NCI-H2081 (cell line): ENCODE measurements around the gene SPRED3.
"Not testable (repeated sequence)": the region's sequence is repeated elsewhere in the genome, so short reads cannot be mapped to it uniquely, and the experiment has no call there.

ENCODE experiments used
- DNase-seq, 2 experiments: peaks; one replicate each; lab custom pipeline; 2025; lab: John Stamatoyannopoulos, UW

SPRED3 gene

GRCh38 chr19:38391911-38392464 is 3.5 kb downstream of the SPRED3 start:
- no peak for DNase-seq

GRCh38 chr19:38392707-38393308 is 4.3 kb downstream of the SPRED3 start:
- DNase-seq, result no peak

GRCh38 chr19:38394488-38394887 is 6.0 kb downstream of the SPRED3 start:
- DNase-seq, result no peak

GRCh38 chr19:38395381-38396114 is 7.1 kb downstream of the SPRED3 start:
- DNase-seq, result no peak

- DNase-seq, result no peak
These were observed 10.6 kb downstream of the SPRED3 start for GRCh38 chr19:38399081-38399480.

- DNase-seq, result no peak
These were observed 11.0 kb downstream of the SPRED3 start for GRCh38 chr19:38399537-38399936.

GRCh38 chr19:38400361-38400760 is 11.9 kb downstream of the SPRED3 start:
- DNase-seq, result no peak

- DNase-seq, result no peak
These were observed 12.7 kb downstream of the SPRED3 start for GRCh38 chr19:38401148-38401547.

GRCh38 chr19:38402623-38402966 is 14.1 kb downstream of the SPRED3 start:
- DNase-seq, result no peak

- DNase-seq, result peak; percentile 96 to 97
These were observed 14.6 kb downstream of the SPRED3 start, which contains the start of gene FAM98C for GRCh38 chr19:38402967-38403674. Gene FAM98C (plus strand): TSS chr19:38403093. CDS start chr19:38403154, 61 bp downstream.

- no peak for DNase-seq
These were observed 16.4 kb downstream of the SPRED3 start for GRCh38 chr19:38404858-38405257.

- DNase-seq, result no peak
These were observed 16.8 kb downstream of the SPRED3 start for GRCh38 chr19:38405276-38405675.

GRCh38 chr19:38409631-38410133 is 21.2 kb downstream of the SPRED3 start:
- DNase-seq, result no peak

- DNase-seq, result not testable (repeated sequence)
These were observed 21.9 kb downstream of the SPRED3 start for GRCh38 chr19:38410407-38410806.

- DNase-seq, result no peak
These were observed 22.7 kb downstream of the SPRED3 start for GRCh38 chr19:38411041-38411712.

- not testable (repeated sequence) for DNase-seq
These were observed 23.4 kb downstream of the SPRED3 start for GRCh38 chr19:38411898-38412297.

GRCh38 chr19:38412491-38412890 is 24.0 kb downstream of the SPRED3 start:
- no peak for DNase-seq

- DNase-seq, result no peak
These were observed 24.5 kb downstream of the SPRED3 start for GRCh38 chr19:38412961-38413360.

GRCh38 chr19:38413416-38413815 is 24.9 kb downstream of the SPRED3 start:
- no peak for DNase-seq

GRCh38 chr19:38417146-38417543 is 28.6 kb downstream of the SPRED3 start:
- DNase-seq, result no peak

GRCh38 chr19:38417544-38418506 is 29.3 kb downstream of the SPRED3 start:
- DNase-seq, result peak; percentile 10 to 27
